Fibroblast of villous mesenchyme (primary cell): ENCODE measurements around the gene PCDHGB5. TPM values are rescaled to one million over a fixed set of nuclear protein-coding genes. Genes with fewer than 3 reads are reported as not detected.
"Not testable (repeated sequence)": the region's sequence is repeated elsewhere in the genome, so short reads cannot be mapped to it uniquely, and the experiment has no call there.

ENCODE experiments used
- DNase-seq: peaks from one replicate; pipeline ENCODE4 v3.0.0-alpha.2; 2010; ENCODE audit warnings: low read depth
- H3K4me3 ChIP-seq: 2 replicates; pipeline ENCODE4 v1.5.1; 2011; ENCODE audit warnings: low read depth, mild to moderate bottlenecking, low read length
- total RNA-seq: library from RNA; depleted of rRNA; stranded (reverse); fragments of >200 nt; gene quantifications from 2 replicates; pipeline ENCODE4 v1.2.3, GENCODE V29; 2012
- TF ChIP-seq, protein P1 (sequence below): IDR thresholded peaks from 2 replicates; pipeline ENCODE4 v1.5.1; 2012; ENCODE audit warnings: low read depth, mild to moderate bottlenecking, low read length; ENCODE audit not compliant: insufficient read depth

PCDHGB5 gene
- total RNA-seq, 1 donor: 25.0 TPM

- peak; percentile 54 for DNase-seq
- H3K4me3 ChIP-seq: peak within 1 kb of the TSS; percentile 31
- TF ChIP-seq, protein P1, sequence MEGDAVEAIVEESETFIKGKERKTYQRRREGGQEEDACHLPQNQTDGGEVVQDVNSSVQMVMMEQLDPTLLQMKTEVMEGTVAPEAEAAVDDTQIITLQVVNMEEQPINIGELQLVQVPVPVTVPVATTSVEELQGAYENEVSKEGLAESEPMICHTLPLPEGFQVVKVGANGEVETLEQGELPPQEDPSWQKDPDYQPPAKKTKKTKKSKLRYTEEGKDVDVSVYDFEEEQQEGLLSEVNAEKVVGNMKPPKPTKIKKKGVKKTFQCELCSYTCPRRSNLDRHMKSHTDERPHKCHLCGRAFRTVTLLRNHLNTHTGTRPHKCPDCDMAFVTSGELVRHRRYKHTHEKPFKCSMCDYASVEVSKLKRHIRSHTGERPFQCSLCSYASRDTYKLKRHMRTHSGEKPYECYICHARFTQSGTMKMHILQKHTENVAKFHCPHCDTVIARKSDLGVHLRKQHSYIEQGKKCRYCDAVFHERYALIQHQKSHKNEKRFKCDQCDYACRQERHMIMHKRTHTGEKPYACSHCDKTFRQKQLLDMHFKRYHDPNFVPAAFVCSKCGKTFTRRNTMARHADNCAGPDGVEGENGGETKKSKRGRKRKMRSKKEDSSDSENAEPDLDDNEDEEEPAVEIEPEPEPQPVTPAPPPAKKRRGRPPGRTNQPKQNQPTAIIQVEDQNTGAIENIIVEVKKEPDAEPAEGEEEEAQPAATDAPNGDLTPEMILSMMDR: peak; percentile 50
Measured at GRCh38 chr5:141369994-141370848, 27.5 kb upstream of the PCDHGB5 start, which contains the start of gene PCDHGB3. PCDHGB3 (plus strand) TSS chr5:141370242; CDS start chr5:141370395, 153 bp downstream.

DNA sequence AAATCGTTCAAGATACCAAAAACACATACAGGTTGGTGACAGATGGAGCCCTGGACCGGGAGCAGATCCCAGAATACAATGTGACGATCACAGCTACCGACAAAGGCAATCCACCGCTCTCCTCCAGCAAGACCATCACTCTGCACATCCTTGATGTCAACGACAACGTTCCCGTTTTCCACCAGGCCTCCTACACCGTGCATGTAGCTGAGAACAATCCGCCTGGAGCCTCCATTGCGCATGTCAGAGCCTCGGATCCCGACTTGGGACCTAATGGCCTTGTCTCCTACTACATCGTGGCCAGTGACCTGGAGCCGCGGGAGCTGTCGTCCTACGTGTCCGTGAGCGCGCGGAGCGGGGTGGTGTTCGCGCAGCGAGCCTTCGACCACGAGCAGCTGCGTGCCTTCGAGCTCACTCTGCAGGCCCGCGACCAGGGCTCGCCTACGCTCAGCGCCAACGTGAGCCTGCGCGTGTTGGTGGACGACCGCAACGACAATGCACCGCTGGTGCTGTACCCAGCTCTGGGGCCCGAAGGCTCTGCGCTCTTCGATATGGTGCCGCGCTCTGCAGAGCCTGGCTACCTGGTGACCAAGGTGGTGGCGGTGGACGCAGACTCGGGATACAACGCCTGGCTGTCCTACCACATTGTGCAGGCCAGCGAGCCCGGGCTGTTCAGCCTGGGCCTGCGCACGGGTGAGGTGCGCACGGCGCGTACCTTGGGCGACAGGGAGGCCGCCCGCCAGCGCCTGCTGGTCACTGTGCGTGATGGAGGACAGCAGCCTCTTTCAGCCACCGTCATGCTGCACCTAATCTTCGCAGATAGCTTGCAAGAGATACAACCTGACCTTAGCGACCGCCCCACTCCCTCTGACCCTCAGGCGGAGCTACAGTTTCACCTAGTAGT lies 25.9 kb upstream of the PCDHGB5 start:
- no peak overlapping the region for H3K4me3 ChIP-seq
- no peak for DNase-seq
- TF ChIP-seq, protein P1: no peak

- H3K4me3 ChIP-seq: peak within 1 kb of the TSS; percentile 44
- DNase-seq: peak; percentile 43
- TF ChIP-seq, protein P1: peak; percentile 65
Measured at GRCh38 chr5:141373673-141374317, 24.0 kb upstream of the PCDHGB5 start, which contains the start of gene PCDHGA6. PCDHGA6 (plus strand) TSS chr5:141373891; CDS start chr5:141374084, 193 bp downstream.

DNA sequence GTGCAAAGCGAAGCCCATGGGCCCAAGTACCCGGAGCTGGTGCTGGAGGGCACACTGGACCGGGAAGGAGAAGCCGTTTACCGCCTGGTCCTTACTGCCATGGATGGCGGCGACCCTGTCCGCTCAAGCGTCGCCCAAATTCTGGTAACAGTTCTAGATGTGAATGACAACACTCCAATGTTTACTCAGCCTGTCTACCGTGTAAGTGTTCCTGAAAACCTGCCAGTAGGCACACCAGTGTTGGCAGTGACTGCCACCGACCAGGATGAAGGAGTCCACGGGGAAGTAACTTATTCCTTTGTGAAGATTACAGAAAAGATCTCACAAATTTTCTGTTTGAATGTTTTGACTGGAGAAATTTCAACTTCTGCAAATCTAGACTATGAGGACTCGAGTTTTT lies 23.1 kb upstream of the PCDHGB5 start:
- TF ChIP-seq, protein P1: no peak
- no peak for DNase-seq
- no peak overlapping the region for H3K4me3 ChIP-seq

DNA sequence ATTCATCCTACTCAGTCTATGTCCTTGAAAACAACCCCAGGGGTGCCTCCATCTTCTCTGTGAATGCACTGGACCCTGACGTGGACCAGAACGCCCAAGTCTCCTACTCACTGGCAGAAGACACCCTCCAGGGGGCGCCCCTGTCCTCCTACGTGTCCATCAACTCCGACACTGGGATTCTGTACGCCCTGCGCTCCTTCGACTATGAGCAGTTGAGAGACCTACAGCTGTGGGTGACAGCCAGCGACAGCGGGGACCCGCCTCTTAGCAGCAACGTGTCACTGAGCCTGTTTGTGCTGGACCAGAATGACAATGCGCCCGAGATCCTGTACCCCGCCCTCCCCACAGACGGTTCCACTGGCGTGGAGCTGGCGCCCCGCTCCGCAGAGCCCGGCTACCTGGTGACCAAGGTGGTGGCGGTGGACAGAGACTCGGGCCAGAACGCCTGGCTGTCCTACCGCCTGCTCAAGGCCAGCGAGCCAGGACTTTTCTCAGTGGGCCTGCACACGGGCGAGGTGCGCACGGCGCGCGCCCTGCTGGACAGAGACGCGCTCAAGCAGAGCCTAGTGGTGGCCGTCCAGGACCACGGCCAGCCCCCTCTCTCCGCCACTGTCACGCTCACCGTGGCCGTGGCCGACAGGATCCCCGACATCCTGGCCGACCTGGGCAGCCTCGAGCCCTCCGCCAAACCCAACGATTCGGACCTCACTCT lies 22.1 kb upstream of the PCDHGB5 start:
- not testable (repeated sequence) for H3K4me3 ChIP-seq, DNase-seq

- peak within 1 kb of the TSS; percentile 69 for H3K4me3 ChIP-seq
- peak; percentile 54 for DNase-seq
- TF ChIP-seq, protein P1: peak; percentile 68
Measured at GRCh38 chr5:141382469-141383294, 15.1 kb upstream of the PCDHGB5 start, which contains the start of gene PCDHGA7. PCDHGA7 (plus strand) TSS chr5:141382742; CDS start chr5:141382900, 158 bp downstream.
